GM12892 (cell line): ENCODE measurements around the gene MVK.

Source experiments
- POLR2A ChIP-seq: IDR thresholded peaks from 2 replicates; pipeline ENCODE4 v1.6.1; 2011; ENCODE audit warnings: low read depth, low read length, control low read depth
- POLR2AphosphoS5 ChIP-seq: IDR thresholded peaks from 2 replicates; pipeline ENCODE4 v1.6.1; 2011; ENCODE audit warnings: low read depth, low read length, control low read depth

- TF ChIP-seq POLR2AphosphoS5, result no peak
- TF ChIP-seq POLR2A, result no peak
These were observed 43.6 kb upstream of the MVK start for GRCh38 chr12:109529691-109530640.
